ENCODE measurements around the gene MAD1L1. TPM values are rescaled to one million over a fixed set of nuclear protein-coding genes. Genes with fewer than 3 reads are reported as not detected.

MAD1L1 gene
- polyA plus RNA-seq, 2 donors = 18.0 to 24.9 TPM

DNA sequence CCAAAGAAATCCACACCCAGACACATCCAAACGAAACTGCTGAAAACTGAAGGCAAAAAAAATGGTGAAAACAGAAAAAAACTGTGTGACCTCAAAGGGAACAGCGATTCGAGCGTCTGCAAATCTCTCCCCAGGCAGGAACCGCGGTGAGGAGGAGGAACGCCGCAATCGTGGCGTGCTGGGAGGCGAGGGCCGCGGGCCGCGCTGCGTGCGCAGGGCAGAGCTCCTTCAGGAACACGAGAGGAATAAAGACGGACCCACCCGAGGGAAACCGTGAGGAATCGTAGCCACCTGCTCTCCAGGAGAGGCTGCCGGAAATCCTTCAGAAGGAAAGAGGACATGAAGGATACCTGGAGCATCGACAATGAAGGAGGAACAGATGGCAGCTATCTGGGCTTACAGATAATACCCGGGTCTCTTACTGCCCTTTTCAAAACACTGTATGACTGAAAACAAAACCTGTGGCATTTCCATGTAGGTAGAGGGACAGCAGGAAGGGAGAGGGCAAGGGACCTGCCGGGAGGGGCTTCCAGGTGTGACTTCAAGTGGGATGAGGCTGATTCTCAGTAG is 266.0 kb downstream of the MAD1L1 start:
- Histone ChIP-seq H3K4me1 (ENCODE audit: control insufficient read depth in 2 of 2, insufficient read depth in 2 of 2, low read length in 1 of 2) (no peaks in the 10 kb centered on the region), H3K36me3 (ENCODE audit: control insufficient read depth in 2 of 2, insufficient read depth in 2 of 2, low read length in 1 of 2) (peaks cover 0 to 17% of the 10 kb centered on the region in 2 donors), H3K4me3 (ENCODE audit: low read depth in 1 of 2, low read length in 2 of 2) (no peak overlapping the region), H3K27me3 (ENCODE audit: control insufficient read depth in 1 of 2, insufficient read depth in 2 of 2, low read length in 2 of 2) (no peaks in the 10 kb centered on the region), H3K9me3 (ENCODE audit: control insufficient read depth in 2 of 2, insufficient read depth in 1 of 2, low read depth in 1 of 2, low read length in 1 of 2) (no peaks in the 10 kb centered on the region), H3K27ac (ENCODE audit: low read depth in 2 of 2, low read length in 1 of 2) (no peak overlapping the region)
- WGBS, 2 donors = 93 to 95% methylated on average over 26 of the region's 26 CpGs

DNA sequence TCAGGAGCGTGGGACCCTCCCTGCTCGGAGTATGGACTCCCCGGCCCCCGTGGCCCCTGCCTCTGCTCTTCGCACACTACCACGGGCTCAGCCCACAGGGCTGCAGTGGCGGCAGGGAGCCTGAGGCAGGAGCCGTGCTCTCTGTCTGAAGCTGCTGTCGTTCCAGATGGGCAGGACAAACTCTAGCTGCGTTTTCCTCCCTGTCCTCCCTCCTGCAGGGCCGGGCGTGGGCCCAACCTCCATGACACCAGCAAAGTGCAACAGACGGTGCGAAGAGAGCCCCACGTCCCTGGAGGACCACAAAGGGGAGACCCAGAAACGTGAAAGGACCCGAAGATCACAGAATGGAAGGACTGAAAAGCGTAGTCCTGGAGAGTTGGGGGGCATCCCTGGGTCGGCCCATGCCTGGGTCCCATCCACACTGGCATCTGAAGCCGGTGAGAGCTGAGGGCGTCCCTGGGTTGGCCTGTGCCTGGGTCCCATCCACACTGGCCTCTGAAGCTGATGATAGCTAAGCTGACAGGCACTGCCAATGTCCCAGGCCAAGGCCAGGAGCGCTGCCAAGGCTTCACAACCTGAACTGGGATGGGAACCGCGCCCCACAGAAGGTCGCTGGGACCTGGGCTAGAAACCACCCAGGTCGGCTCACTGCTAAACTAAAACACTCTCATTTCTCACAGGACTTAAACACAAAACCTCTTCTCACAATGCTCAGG is 267.0 kb downstream of the MAD1L1 start:
- Histone ChIP-seq H3K36me3 (ENCODE audit: control insufficient read depth in 2 of 2, insufficient read depth in 2 of 2, low read length in 1 of 2) (peaks cover 0 to 17% of the 10 kb centered on the region in 2 donors), H3K27me3 (ENCODE audit: control insufficient read depth in 1 of 2, insufficient read depth in 2 of 2, low read length in 2 of 2) (no peaks in the 10 kb centered on the region), H3K9me3 (ENCODE audit: control insufficient read depth in 2 of 2, insufficient read depth in 1 of 2, low read depth in 1 of 2, low read length in 1 of 2) (no peaks in the 10 kb centered on the region), H3K4me3 (ENCODE audit: low read depth in 1 of 2, low read length in 2 of 2) (no peak overlapping the region), H3K4me1 (ENCODE audit: control insufficient read depth in 2 of 2, insufficient read depth in 2 of 2, low read length in 1 of 2) (no peaks in the 10 kb centered on the region), H3K27ac (ENCODE audit: low read depth in 2 of 2, low read length in 1 of 2) (no peak overlapping the region)
- WGBS, 2 donors = 92 to 93% methylated on average over 26 of the region's 26 CpGs

DNA sequence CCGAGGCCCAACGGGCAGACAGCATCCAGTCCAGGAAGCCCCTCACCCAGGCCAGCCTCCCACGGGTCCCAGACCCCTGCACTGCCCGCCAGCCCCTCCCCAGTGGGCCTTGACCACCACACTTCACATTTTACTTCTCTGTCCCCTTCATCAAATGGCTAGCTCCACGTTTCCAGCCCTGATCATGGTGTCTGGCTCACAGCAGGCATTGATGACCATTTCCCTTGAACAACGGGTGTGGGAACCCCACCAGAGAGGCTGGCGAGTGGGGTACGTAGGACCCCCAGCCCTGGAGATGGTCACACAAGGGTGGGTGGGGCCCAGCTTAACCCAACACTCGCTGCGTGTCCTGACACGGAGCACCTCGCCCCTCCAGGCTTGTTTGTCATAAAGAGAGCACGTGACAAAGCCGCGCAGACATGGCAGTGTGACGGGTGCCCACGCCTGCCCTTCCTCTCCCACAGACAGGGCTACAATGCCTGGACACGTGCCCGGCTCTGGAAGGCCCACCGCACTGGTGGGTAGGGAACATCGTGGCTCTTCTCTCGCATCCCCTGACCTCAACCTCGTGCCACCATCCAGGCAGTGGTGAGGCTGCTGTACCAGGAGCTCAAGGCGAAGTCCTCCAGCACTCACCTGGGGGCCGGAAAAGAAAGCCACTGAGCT is 267.7 kb downstream of the MAD1L1 start:
- Histone ChIP-seq H3K4me1 (ENCODE audit: control insufficient read depth in 2 of 2, insufficient read depth in 2 of 2, low read length in 1 of 2) (no peaks in the 10 kb centered on the region), H3K4me3 (ENCODE audit: low read depth in 1 of 2, low read length in 2 of 2) (no peak overlapping the region), H3K36me3 (ENCODE audit: control insufficient read depth in 2 of 2, insufficient read depth in 2 of 2, low read length in 1 of 2) (peaks cover 0 to 17% of the 10 kb centered on the region in 2 donors), H3K27ac (ENCODE audit: low read depth in 2 of 2, low read length in 1 of 2) (no peak overlapping the region), H3K9me3 (ENCODE audit: control insufficient read depth in 2 of 2, insufficient read depth in 1 of 2, low read depth in 1 of 2, low read length in 1 of 2) (no peaks in the 10 kb centered on the region), H3K27me3 (ENCODE audit: control insufficient read depth in 1 of 2, insufficient read depth in 2 of 2, low read length in 2 of 2) (no peaks in the 10 kb centered on the region)
- WGBS, 2 donors = 92% methylated on average over 25 of the region's 25 CpGs

GRCh38 chr7:1964211-1964912 is 268.4 kb downstream of the MAD1L1 start:
- Histone ChIP-seq H3K36me3 (ENCODE audit: control insufficient read depth in 2 of 2, insufficient read depth in 2 of 2, low read length in 1 of 2) (peaks cover 0 to 17% of the 10 kb centered on the region in 2 donors), H3K4me3 (ENCODE audit: low read depth in 1 of 2, low read length in 2 of 2) (no peak overlapping the region), H3K27me3 (ENCODE audit: control insufficient read depth in 1 of 2, insufficient read depth in 2 of 2, low read length in 2 of 2) (no peaks in the 10 kb centered on the region), H3K4me1 (ENCODE audit: control insufficient read depth in 2 of 2, insufficient read depth in 2 of 2, low read length in 1 of 2) (no peaks in the 10 kb centered on the region), H3K27ac (ENCODE audit: low read depth in 2 of 2, low read length in 1 of 2) (no peak overlapping the region), H3K9me3 (ENCODE audit: control insufficient read depth in 2 of 2, insufficient read depth in 1 of 2, low read depth in 1 of 2, low read length in 1 of 2) (no peaks in the 10 kb centered on the region)
- WGBS, 2 donors = 92 to 96% methylated on average over 25 of the region's 25 CpGs

DNA sequence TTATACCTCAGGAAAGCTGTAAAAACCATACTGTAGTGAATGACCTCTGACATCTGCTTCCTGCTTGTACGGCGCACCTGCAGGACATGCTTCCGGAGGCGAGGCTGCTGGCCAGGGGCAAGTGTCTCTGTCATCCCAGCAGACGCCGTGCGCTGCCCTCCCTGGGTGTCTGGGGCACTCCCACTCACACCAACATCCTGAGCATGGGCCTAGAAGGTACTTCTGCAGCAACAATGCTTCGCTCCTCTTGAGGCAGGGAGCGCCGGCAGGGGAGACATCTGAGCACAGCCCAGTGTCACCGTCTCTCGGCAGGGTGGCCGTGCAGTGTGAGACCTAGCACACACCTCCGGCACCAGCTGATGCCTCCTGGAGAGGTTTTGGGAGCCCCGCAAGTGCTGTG is 269.2 kb downstream of the MAD1L1 start:
- no peak overlapping the region for H3K4me3 ChIP-seq (ENCODE audit: low read depth in 1 of 2, low read length in 2 of 2)
- 92 to 96% methylated on average over 15 of the region's 15 CpGs for WGBS, 2 donors
- no peaks in the 10 kb centered on the region for H3K9me3 ChIP-seq (ENCODE audit: control insufficient read depth in 2 of 2, insufficient read depth in 1 of 2, low read depth in 1 of 2, low read length in 1 of 2)
- H3K36me3 ChIP-seq (ENCODE audit: control insufficient read depth in 2 of 2, insufficient read depth in 2 of 2, low read length in 1 of 2) = peaks cover 0 to 17% of the 10 kb centered on the region in 2 donors
- no peaks in the 10 kb centered on the region for H3K27me3 ChIP-seq (ENCODE audit: control insufficient read depth in 1 of 2, insufficient read depth in 2 of 2, low read length in 2 of 2)
- H3K4me1 ChIP-seq (ENCODE audit: control insufficient read depth in 2 of 2, insufficient read depth in 2 of 2, low read length in 1 of 2) = no peaks in the 10 kb centered on the region
- H3K27ac ChIP-seq (ENCODE audit: low read depth in 2 of 2, low read length in 1 of 2) = no peak overlapping the region

- 74 to 82% methylated on average over 15 of the region's 15 CpGs for WGBS, 2 donors
- no peak overlapping the region for H3K4me3 ChIP-seq (ENCODE audit: low read depth in 1 of 2, low read length in 2 of 2)
- H3K27me3 ChIP-seq (ENCODE audit: control insufficient read depth in 1 of 2, insufficient read depth in 2 of 2, low read length in 2 of 2) = no peaks in the 10 kb centered on the region
- no peaks in the 10 kb centered on the region for H3K9me3 ChIP-seq (ENCODE audit: control insufficient read depth in 2 of 2, insufficient read depth in 1 of 2, low read depth in 1 of 2, low read length in 1 of 2)
- H3K27ac ChIP-seq (ENCODE audit: low read depth in 2 of 2, low read length in 1 of 2) = no peak overlapping the region
- H3K4me1 ChIP-seq (ENCODE audit: control insufficient read depth in 2 of 2, insufficient read depth in 2 of 2, low read length in 1 of 2) = peaks cover 0 to 2% of the 10 kb centered on the region in 2 donors
- peaks cover 0 to 9% of the 10 kb centered on the region in 2 donors for H3K36me3 ChIP-seq (ENCODE audit: control insufficient read depth in 2 of 2, insufficient read depth in 2 of 2, low read length in 1 of 2)
Observed at GRCh38 chr7:1961701-1962276, 271.0 kb downstream of the MAD1L1 start.

DNA sequence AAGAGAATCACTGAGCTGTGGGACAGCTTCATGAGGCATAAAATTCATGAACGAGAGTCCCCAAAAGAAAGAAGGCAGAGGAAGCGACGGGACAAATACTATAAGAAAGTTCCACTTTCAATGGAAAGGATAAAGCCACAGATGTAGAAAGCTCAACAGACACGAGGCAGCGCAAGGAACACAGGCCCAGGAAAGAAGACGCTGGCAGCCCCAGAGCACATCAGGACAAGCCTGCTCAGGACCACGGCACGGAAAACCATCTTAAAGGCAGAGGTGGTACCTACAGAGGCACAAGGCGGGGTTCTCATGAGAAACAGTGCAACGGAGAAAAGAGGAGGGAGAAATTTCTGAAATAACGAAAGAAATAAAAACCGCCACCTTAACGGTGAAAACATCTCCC is 273.4 kb downstream of the MAD1L1 start:
- 94 to 96% methylated on average over 13 of the region's 13 CpGs for WGBS, 2 donors
- Histone ChIP-seq H3K36me3 (ENCODE audit: control insufficient read depth in 2 of 2, insufficient read depth in 2 of 2, low read length in 1 of 2) (peaks cover 0 to 7% of the 10 kb centered on the region in 2 donors), H3K4me1 (ENCODE audit: control insufficient read depth in 2 of 2, insufficient read depth in 2 of 2, low read length in 1 of 2) (peaks cover 0 to 2% of the 10 kb centered on the region in 2 donors), H3K4me3 (ENCODE audit: low read depth in 1 of 2, low read length in 2 of 2) (no peak overlapping the region), H3K27ac (ENCODE audit: low read depth in 2 of 2, low read length in 1 of 2) (no peak overlapping the region), H3K9me3 (ENCODE audit: control insufficient read depth in 2 of 2, insufficient read depth in 1 of 2, low read depth in 1 of 2, low read length in 1 of 2) (no peaks in the 10 kb centered on the region), H3K27me3 (ENCODE audit: control insufficient read depth in 1 of 2, insufficient read depth in 2 of 2, low read length in 2 of 2) (no peaks in the 10 kb centered on the region)

- H3K9me3 ChIP-seq (ENCODE audit: control insufficient read depth in 2 of 2, insufficient read depth in 1 of 2, low read depth in 1 of 2, low read length in 1 of 2) = no peaks in the 10 kb centered on the region
- H3K27me3 ChIP-seq (ENCODE audit: control insufficient read depth in 1 of 2, insufficient read depth in 2 of 2, low read length in 2 of 2) = no peaks in the 10 kb centered on the region
- peaks cover 0 to 9% of the 10 kb centered on the region in 2 donors for H3K36me3 ChIP-seq (ENCODE audit: control insufficient read depth in 2 of 2, insufficient read depth in 2 of 2, low read length in 1 of 2)
- peaks cover 0 to 2% of the 10 kb centered on the region in 2 donors for H3K4me1 ChIP-seq (ENCODE audit: control insufficient read depth in 2 of 2, insufficient read depth in 2 of 2, low read length in 1 of 2)
- H3K4me3 ChIP-seq (ENCODE audit: low read depth in 1 of 2, low read length in 2 of 2) = no peak overlapping the region
- 86 to 89% methylated on average over 28 of the region's 28 CpGs for WGBS, 2 donors
- H3K27ac ChIP-seq (ENCODE audit: low read depth in 2 of 2, low read length in 1 of 2) = no peak overlapping the region
Observed at GRCh38 chr7:1957471-1958225, 275.1 kb downstream of the MAD1L1 start.

Measured in esophagus (tissue), 2 donors.